Thyroid gland (tissue), 4 donors: ENCODE data around the gene MAPRE2.

Source experiments
- POLR2A ChIP-seq, 2 donors: fragments of 450-650 bp; IDR thresholded peaks; one replicate each; pipeline ENCODE4 v1.6.1; 2017; ENCODE audit warnings: antibody characterized with exemption in 2 of 2, mild to moderate bottlenecking in 2 of 2, moderate library complexity in 1 of 2
- TF ChIP-seq, protein P1 (sequence below), 6 experiments: fragments of 200-600 bp in 3 of 6; fragments of 450-650 bp in 3 of 6; sonication (generic) in 3 of 6; IDR thresholded peaks; one replicate each; pipeline ENCODE4 v1.5.1; 2016 to 2019; ENCODE audit warnings: antibody characterized with exemption in 6 of 6, mild to moderate bottlenecking in 2 of 6, inconsistent platforms in 1 of 6, moderate library complexity in 1 of 6

DNA sequence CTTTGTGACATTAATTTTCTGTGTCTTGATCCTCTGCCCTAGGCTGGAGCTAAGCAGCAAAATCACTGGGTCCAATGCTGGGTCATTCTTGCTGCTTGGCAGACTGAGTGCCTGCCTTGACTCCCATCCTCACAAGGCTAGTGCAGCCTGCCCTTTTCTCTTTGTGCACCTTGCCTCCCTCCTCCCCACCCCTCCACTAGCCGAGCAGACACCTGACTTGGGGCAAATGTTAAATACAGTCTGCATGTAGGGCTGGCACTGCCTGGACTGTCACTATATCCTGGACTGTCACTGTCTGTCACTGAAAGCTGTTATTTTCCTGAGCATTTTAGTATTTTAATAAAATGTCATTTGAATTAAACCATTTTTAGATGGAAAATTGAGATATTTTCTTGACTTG lies 33.4 kb downstream of the MAPRE2 start:
- TF ChIP-seq, protein P1, sequence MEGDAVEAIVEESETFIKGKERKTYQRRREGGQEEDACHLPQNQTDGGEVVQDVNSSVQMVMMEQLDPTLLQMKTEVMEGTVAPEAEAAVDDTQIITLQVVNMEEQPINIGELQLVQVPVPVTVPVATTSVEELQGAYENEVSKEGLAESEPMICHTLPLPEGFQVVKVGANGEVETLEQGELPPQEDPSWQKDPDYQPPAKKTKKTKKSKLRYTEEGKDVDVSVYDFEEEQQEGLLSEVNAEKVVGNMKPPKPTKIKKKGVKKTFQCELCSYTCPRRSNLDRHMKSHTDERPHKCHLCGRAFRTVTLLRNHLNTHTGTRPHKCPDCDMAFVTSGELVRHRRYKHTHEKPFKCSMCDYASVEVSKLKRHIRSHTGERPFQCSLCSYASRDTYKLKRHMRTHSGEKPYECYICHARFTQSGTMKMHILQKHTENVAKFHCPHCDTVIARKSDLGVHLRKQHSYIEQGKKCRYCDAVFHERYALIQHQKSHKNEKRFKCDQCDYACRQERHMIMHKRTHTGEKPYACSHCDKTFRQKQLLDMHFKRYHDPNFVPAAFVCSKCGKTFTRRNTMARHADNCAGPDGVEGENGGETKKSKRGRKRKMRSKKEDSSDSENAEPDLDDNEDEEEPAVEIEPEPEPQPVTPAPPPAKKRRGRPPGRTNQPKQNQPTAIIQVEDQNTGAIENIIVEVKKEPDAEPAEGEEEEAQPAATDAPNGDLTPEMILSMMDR (IDR thresholded peaks at IDR 0.05), result no peak
- TF ChIP-seq POLR2A (IDR thresholded peaks at IDR 0.05), result no peak
